ENCODE results near the gene RPUSD1. TPM values are rescaled to one million over a fixed set of nuclear protein-coding genes. Genes with fewer than 3 reads are reported as not detected.

Gene RPUSD1
- total and polyA plus RNA-seq, 2 donors (not counting 1 experiment from before 2014, with no cell fraction given) = 8.2 to 16.2 TPM

DNA sequence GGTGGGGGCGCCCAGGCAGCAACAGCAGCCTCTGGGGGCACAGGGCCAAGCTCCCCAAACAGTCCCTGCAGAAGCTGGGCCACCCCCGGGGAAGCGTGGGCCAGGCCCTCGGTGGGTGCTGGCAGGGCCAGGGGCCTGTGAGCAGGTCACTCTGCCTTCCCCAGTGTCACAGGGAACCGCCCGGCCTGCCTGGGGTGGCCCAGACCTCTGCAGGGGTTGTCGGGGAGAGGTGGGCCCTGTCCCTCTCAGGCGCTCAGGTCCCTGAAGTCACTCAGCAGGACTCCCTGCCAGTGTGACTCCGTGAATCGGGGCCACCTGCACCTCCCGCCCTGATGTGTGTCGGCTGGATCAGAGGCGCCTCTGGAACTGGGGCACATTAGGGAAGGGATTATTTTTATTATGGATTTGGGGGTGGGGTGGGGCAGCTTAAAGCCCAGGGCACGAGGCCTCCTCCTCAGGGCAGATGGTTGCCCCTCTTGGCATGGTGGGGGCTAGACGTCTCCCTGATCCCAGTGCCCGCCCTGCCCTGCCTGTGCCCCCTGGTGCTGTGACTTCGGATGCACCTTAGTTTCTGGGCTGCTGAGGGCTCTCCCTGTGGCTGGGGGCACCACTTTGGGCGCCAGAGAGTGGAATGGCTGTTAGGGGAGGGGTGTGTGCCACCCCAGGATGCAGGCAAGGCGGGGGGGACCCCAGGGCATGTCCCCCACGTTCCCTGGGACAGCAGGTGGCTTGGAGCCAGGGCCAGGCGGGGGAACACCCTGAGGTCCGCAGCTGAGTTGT is 13.6 kb upstream of the RPUSD1 start:
- H3K36me3 ChIP-seq (ENCODE audit: control insufficient read depth, insufficient read depth, low read length) = no peaks in the 10 kb centered on the region
- no peak overlapping the region for H3K27ac ChIP-seq (ENCODE audit: insufficient read depth, low read length)
- TF ChIP-seq, protein P1, sequence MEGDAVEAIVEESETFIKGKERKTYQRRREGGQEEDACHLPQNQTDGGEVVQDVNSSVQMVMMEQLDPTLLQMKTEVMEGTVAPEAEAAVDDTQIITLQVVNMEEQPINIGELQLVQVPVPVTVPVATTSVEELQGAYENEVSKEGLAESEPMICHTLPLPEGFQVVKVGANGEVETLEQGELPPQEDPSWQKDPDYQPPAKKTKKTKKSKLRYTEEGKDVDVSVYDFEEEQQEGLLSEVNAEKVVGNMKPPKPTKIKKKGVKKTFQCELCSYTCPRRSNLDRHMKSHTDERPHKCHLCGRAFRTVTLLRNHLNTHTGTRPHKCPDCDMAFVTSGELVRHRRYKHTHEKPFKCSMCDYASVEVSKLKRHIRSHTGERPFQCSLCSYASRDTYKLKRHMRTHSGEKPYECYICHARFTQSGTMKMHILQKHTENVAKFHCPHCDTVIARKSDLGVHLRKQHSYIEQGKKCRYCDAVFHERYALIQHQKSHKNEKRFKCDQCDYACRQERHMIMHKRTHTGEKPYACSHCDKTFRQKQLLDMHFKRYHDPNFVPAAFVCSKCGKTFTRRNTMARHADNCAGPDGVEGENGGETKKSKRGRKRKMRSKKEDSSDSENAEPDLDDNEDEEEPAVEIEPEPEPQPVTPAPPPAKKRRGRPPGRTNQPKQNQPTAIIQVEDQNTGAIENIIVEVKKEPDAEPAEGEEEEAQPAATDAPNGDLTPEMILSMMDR (conservative IDR thresholded peaks at IDR 0.05 in 1 of 2, IDR thresholded peaks at IDR 0.05 in 1 of 2; ENCODE audit: low read depth in 1 of 2, low read length in 2 of 2) = no peak
- TF ChIP-seq EZH2 (IDR thresholded peaks at IDR 0.05; ENCODE audit: low read length, missing control alignments) = no peak
- no peaks in the 10 kb centered on the region for H3K4me1 ChIP-seq (ENCODE audit: control insufficient read depth, extremely low read depth, insufficient read depth, low read length)
- no peak overlapping the region for H3K4me3 ChIP-seq (replicated peaks in 1 of 4; ENCODE audit: control extremely low read depth in 1 of 4, insufficient read depth in 1 of 4, low read depth in 3 of 4, low read length in 4 of 4)
- no peaks in the 10 kb centered on the region for H4K20me1 ChIP-seq (ENCODE audit: control insufficient read depth, extremely low read depth, insufficient read depth, low read length)
- no peaks in the 10 kb centered on the region for H3K79me2 ChIP-seq (ENCODE audit: control insufficient read depth, insufficient read depth, low read length)
- no peak overlapping the region for H3K4me2 ChIP-seq (ENCODE audit: extremely low read depth, insufficient read depth, low read length)
- no peak for DNase-seq (ENCODE audit: low read depth in 2 of 2)
- H3K9me3 ChIP-seq (ENCODE audit: control insufficient read depth, insufficient read depth, low read depth, low read length) = no peaks in the 10 kb centered on the region
- peaks cover 19% of the 10 kb centered on the region for H3K27me3 ChIP-seq (ENCODE audit: control insufficient read depth, insufficient read depth, low read length)
- no peak overlapping the region for H3K9ac ChIP-seq (ENCODE audit: insufficient read depth, low read length)
- H2AFZ ChIP-seq (ENCODE audit: low read length) = no peak overlapping the region

DNA sequence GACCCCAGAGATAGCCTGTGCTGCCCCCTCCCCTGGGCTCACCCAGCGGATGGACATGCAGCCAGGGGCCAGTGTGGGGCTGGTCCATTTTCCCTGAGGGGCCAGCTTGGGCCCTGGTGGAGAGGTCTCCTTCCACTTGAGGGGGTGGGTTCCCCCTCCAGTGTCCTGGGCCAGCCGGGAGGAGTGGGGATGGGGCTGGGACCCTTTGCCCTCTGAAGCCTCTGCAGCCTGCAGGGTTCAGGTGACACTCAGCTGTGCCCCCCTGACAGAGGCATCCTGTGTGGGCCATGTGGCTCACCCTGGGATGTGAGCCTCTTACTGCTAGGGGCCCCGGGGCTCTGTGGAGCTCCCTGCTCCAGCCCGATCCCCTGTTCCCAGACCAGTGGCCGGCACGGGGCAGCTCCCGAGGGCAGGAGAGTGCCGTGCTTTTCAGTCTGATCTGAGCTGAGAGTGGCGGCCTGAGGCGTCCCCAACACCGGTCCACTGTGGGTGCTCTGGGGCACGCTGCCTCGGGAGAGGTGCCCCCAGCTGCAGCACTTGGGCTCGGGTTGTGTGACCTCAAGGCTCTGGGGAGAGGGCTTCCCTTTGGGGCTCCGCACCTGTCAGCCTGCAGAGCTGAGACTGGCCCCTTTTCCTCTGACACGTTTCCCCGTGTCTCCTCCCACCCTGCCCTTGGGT is 12.8 kb upstream of the RPUSD1 start:
- H3K4me1 ChIP-seq (ENCODE audit: control insufficient read depth, extremely low read depth, insufficient read depth, low read length) = no peaks in the 10 kb centered on the region
- H3K27ac ChIP-seq (ENCODE audit: insufficient read depth, low read length) = no peak overlapping the region
- TF ChIP-seq EZH2 (IDR thresholded peaks at IDR 0.05; ENCODE audit: low read length, missing control alignments) = peak; percentile 81
- TF ChIP-seq, protein P1 (conservative IDR thresholded peaks at IDR 0.05 in 1 of 2, IDR thresholded peaks at IDR 0.05 in 1 of 2; ENCODE audit: low read depth in 1 of 2, low read length in 2 of 2) = no peak
- no peak overlapping the region for H3K4me3 ChIP-seq (replicated peaks in 1 of 4; ENCODE audit: control extremely low read depth in 1 of 4, insufficient read depth in 1 of 4, low read depth in 3 of 4, low read length in 4 of 4)
- no peaks in the 10 kb centered on the region for H4K20me1 ChIP-seq (ENCODE audit: control insufficient read depth, extremely low read depth, insufficient read depth, low read length)
- no peak overlapping the region for H2AFZ ChIP-seq (ENCODE audit: low read length)
- no peak overlapping the region for H3K4me2 ChIP-seq (ENCODE audit: extremely low read depth, insufficient read depth, low read length)
- H3K9me3 ChIP-seq (ENCODE audit: control insufficient read depth, insufficient read depth, low read depth, low read length) = no peaks in the 10 kb centered on the region
- H3K27me3 ChIP-seq (ENCODE audit: control insufficient read depth, insufficient read depth, low read length) = peaks cover 19% of the 10 kb centered on the region
- no peak overlapping the region for H3K9ac ChIP-seq (ENCODE audit: insufficient read depth, low read length)
- peaks cover 2% of the 10 kb centered on the region for H3K36me3 ChIP-seq (ENCODE audit: control insufficient read depth, insufficient read depth, low read length)
- DNase-seq (ENCODE audit: low read depth in 2 of 2) = no peak
- no peaks in the 10 kb centered on the region for H3K79me2 ChIP-seq (ENCODE audit: control insufficient read depth, insufficient read depth, low read length)

GRCh38 chr16:799948-800833 is 12.0 kb upstream of the RPUSD1 start, which contains the start of gene GNG13:
Gene GNG13 (minus strand): TSS chr16:800734. CDS start chr16:799077, 1,657 bp downstream.
- Histone ChIP-seq H3K9me3 (ENCODE audit: control insufficient read depth, insufficient read depth, low read depth, low read length) (no peaks in the 10 kb centered on the region), H3K4me2 (ENCODE audit: extremely low read depth, insufficient read depth, low read length) (no peak within 1 kb of the TSS), H3K27ac (ENCODE audit: insufficient read depth, low read length) (no peak within 1 kb of the TSS), H3K36me3 (ENCODE audit: control insufficient read depth, insufficient read depth, low read length) (peaks cover 6% of the 10 kb centered on the region), H4K20me1 (ENCODE audit: control insufficient read depth, extremely low read depth, insufficient read depth, low read length) (no peaks in the 10 kb centered on the region), H3K27me3 (ENCODE audit: control insufficient read depth, insufficient read depth, low read length) (peaks cover 19% of the 10 kb centered on the region), H3K79me2 (ENCODE audit: control insufficient read depth, insufficient read depth, low read length) (no peaks in the 10 kb centered on the region), H3K4me1 (ENCODE audit: control insufficient read depth, extremely low read depth, insufficient read depth, low read length) (no peaks in the 10 kb centered on the region), H3K4me3 (replicated peaks in 1 of 4; ENCODE audit: control extremely low read depth in 1 of 4, insufficient read depth in 1 of 4, low read depth in 3 of 4, low read length in 4 of 4) (no peak within 1 kb of the TSS), H3K9ac (ENCODE audit: insufficient read depth, low read length) (no peak within 1 kb of the TSS), H2AFZ (ENCODE audit: low read length) (no peak within 1 kb of the TSS)
- no peak for DNase-seq (ENCODE audit: low read depth in 2 of 2)
- TF ChIP-seq, protein P1 (conservative IDR thresholded peaks at IDR 0.05 in 1 of 2, IDR thresholded peaks at IDR 0.05 in 1 of 2; ENCODE audit: low read depth in 1 of 2, low read length in 2 of 2) = no peak
- peak; percentile 88 for TF ChIP-seq EZH2 (IDR thresholded peaks at IDR 0.05; ENCODE audit: low read length, missing control alignments)

Measured in fibroblast of lung (primary cell).